Heart right ventricle (tissue), 16 donors: ENCODE results near the gene NRSN1. TPM values are rescaled to one million over a fixed set of nuclear protein-coding genes. Genes with fewer than 3 reads are reported as not detected.

Source experiments
- ATAC-seq, 8 donors: fragments of 200-7000 bp; cut with Tn5 transposase; one replicate each; pipeline ENCODE4 v1.9.1; 2020; ENCODE audit warnings: mild to moderate bottlenecking in 8 of 8, moderate library complexity in 8 of 8, moderate number of reproducible peaks in 1 of 8
- DNase-seq, 2 donors: peaks; one replicate each; pipeline ENCODE4 v3.0.0-alpha.2; 2020
- H3K27ac ChIP-seq, 10 donors: fragments of 200-600 bp; sonication (generic) in 2 of 10; one replicate each; pipeline versions ENCODE4 v1.5.0 to v1.8.0; 2020 to 2022; ENCODE audit warnings: mild to moderate bottlenecking in 3 of 10
- H3K27me3 ChIP-seq, 7 donors: fragments of 200-600 bp; one replicate each; pipeline ENCODE4 v1.8.0; 2021 to 2022; ENCODE audit warnings: mild to moderate bottlenecking in 2 of 7
- H3K36me3 ChIP-seq, 9 donors: fragments of 200-600 bp; sonication (generic) in 1 of 9; one replicate each; pipeline versions ENCODE4 v1.5.0 to v1.8.0; 2020 to 2022; ENCODE audit warnings: mild to moderate bottlenecking in 2 of 9
- H3K4me1 ChIP-seq, 9 donors: fragments of 200-600 bp; sonication (generic) in 1 of 9; one replicate each; pipeline versions ENCODE4 v1.5.0 to v1.8.0; 2020 to 2022; ENCODE audit warnings: mild to moderate bottlenecking in 4 of 9
- H3K4me3 ChIP-seq, 10 donors: fragments of 200-600 bp; sonication (generic) in 2 of 10; one replicate each; pipeline versions ENCODE4 v1.5.0 to v1.8.0; 2020 to 2022; ENCODE audit warnings: mild to moderate bottlenecking in 7 of 10, moderate library complexity in 2 of 10
- H3K9me3 ChIP-seq, 11 donors: fragments of 200-600 bp in 10 of 11; sonication (generic) in 2 of 11; one replicate each; pipeline versions ENCODE4 v1.5.0 to v1.8.0; 2013 to 2022; ENCODE audit warnings: mild to moderate bottlenecking in 2 of 11, control low read depth in 1 of 11, moderate library complexity in 1 of 11
- CTCF ChIP-seq, 9 donors: fragments of 200-600 bp; sonication (generic) in 2 of 9; IDR thresholded peaks; one replicate each; pipeline versions ENCODE4 v1.5.0 to v1.8.0; 2021 to 2022; ENCODE audit warnings: antibody characterized with exemption in 9 of 9, mild to moderate bottlenecking in 5 of 9, moderate library complexity in 1 of 9
- WGBS, 2 donors: extraction: QIAGEN DNeasy Blood & Tissue Kit; methylation state at CpG; one replicate each; pipeline ENCODE4 v1.1.7; 2013; ENCODE audit warnings: inconsistent platforms in 1 of 2; 5-methylcytosine and 5-hydroxymethylcytosine counted together
- intact Hi-C, 10 donors: fragments of 100-400 bp; cut with DNase I; formaldehyde crosslinking; loops; one replicate each; pipeline versions ENCODE4 v1.11.1 to v1.14.2; 2022
- polyA plus RNA-seq, 2 donors: library from polyadenylated mRNA; stranded (reverse); fragments of 200-250 nt; gene quantifications; one replicate each; pipeline ENCODE4 v1.2.3, GENCODE V29; 2013
- total RNA-seq, 10 donors: library from RNA; stranded (reverse); fragmentation: NEBNext Ultra II Directional in 3 of 10; extraction: Animal tissue kit (Norgen Biotek cat#: 25700) in 3 of 10; gene quantifications; one replicate each; pipeline versions ENCODE4 v1.2.1 to v1.2.4, GENCODE V29; 2021 to 2023
- donor health status: Arrhythmogenic right ventricular cardiomyopathy.
- donor health status: ischemic (EF 13 %, LVEDD 7.1; RV severe dilation, severe dysfunction).
- donor health status: healthy with polysubstance abuse.
- donor health status: DM: no; HTN: yes; CAD: no.
- donor health status: DM: no; HTN: no; CAD: no.
- donor health status: ischemic (EF 25% LVEDD 6.9; RV normal size, moderate dysfunction).
- donor health status: ischemic (EF 25% LVEDD 5.7; RV mildly dilated, moderate dysfunction).
- donor health status: healthy.
- donor health status: DM: yes; HTN: yes; CAD: no.
- donor health status: Ischemic cardiomyopathy.
- donor health status: ischemic (EF 35%, LVEDD 5.7; RV mildly dilated, moderate dysfunction).
- donor health status: nonischemic (EF 11% LVEDD 7.7; RV severe dilation, severe dysfunction).
- donor health status: DM: yes; HTN: yes; CAD: no.
- donor health status: PGD.
- donor health status: ischemic (EF 29% LVEDD 5.4; RV normal size, mild dysfunction).
- donor health status: nonischemic (EF 23%, LVEDD 6.1; RV moderate dilation, normal function).

The NRSN1 gene
- total and polyA plus RNA-seq, 12 donors = not detected

GRCh38 chr6:24107294-24107693 is 18.7 kb upstream of the NRSN1 start:
- 54 to 74% methylated on average over 1 of the region's 1 CpG for WGBS, 2 donors
- intact Hi-C loops = no loop called here

GRCh38 chr6:24108056-24108455 is 18.0 kb upstream of the NRSN1 start:
- Histone ChIP-seq H3K4me1 (no peaks in the 10 kb centered on the region), H3K27me3 (peaks cover 0 to 8% (median 0%) of the 10 kb centered on the region in 7 donors), H3K36me3 (no peaks in the 10 kb centered on the region), H3K27ac (no peak overlapping the region), H3K9me3 (no peaks in the 10 kb centered on the region), H3K4me3 (no peak overlapping the region)
- 76 to 87% methylated on average over 6 of the region's 6 CpGs for WGBS, 2 donors
- no peak for TF ChIP-seq CTCF (IDR thresholded peaks at IDR 0.05)
- ATAC-seq (no peak), DNase-seq (no peak)
- intact Hi-C loops = no loop called here

More at GRCh38 chr6:24107294-24107693, 18.7 kb upstream of the NRSN1 start:
- no peak for TF ChIP-seq CTCF (IDR thresholded peaks at IDR 0.05)
- DNase-seq = no peak
- H3K36me3 ChIP-seq = no peaks in the 10 kb centered on the region
- peaks cover 0 to 8% (median 0%) of the 10 kb centered on the region in 7 donors for H3K27me3 ChIP-seq
- H3K4me1 ChIP-seq = no peaks in the 10 kb centered on the region
- no peak overlapping the region for H3K27ac ChIP-seq
- H3K9me3 ChIP-seq = no peaks in the 10 kb centered on the region
- ATAC-seq = no peak
- H3K4me3 ChIP-seq = no peak overlapping the region

- H3K4me1 ChIP-seq = no peaks in the 10 kb centered on the region
- no peaks in the 10 kb centered on the region for H3K9me3 ChIP-seq
- H3K27ac ChIP-seq = no peak overlapping the region
- no peaks in the 10 kb centered on the region for H3K36me3 ChIP-seq
- intact Hi-C loops = no loop called here
- TF ChIP-seq CTCF (IDR thresholded peaks at IDR 0.05) = no peak
- no peak overlapping the region for H3K4me3 ChIP-seq
- no peak for ATAC-seq
- 0 to 65% methylated on average over 1 of the region's 1 CpG for WGBS, 2 donors
- H3K27me3 ChIP-seq = peaks cover 0 to 7% (median 0%) of the 10 kb centered on the region in 7 donors
- no peak for DNase-seq
Measured at GRCh38 chr6:24110417-24110816, 15.6 kb upstream of the NRSN1 start.

- ATAC-seq = no peak
- peaks cover 0 to 3% (median 0%) of the 10 kb centered on the region in 7 donors for H3K27me3 ChIP-seq
- H3K4me1 ChIP-seq = no peaks in the 10 kb centered on the region
- no peak for DNase-seq
- no peak for TF ChIP-seq CTCF (IDR thresholded peaks at IDR 0.05)
- H3K36me3 ChIP-seq = no peaks in the 10 kb centered on the region
- H3K27ac ChIP-seq = no peak overlapping the region
- H3K4me3 ChIP-seq = no peak overlapping the region
- intact Hi-C loops = no loop called here
- H3K9me3 ChIP-seq = no peaks in the 10 kb centered on the region
Measured at GRCh38 chr6:24113891-24114290, 12.1 kb upstream of the NRSN1 start.
